ENCODE measurements around the gene IL2RA. TPM values are rescaled to one million over a fixed set of nuclear protein-coding genes. Genes with fewer than 3 reads are reported as not detected.

IL2RA gene
- total and polyA plus RNA-seq, 7 donors: 0.08 to 1.8 (median 0.20) TPM

DNA sequence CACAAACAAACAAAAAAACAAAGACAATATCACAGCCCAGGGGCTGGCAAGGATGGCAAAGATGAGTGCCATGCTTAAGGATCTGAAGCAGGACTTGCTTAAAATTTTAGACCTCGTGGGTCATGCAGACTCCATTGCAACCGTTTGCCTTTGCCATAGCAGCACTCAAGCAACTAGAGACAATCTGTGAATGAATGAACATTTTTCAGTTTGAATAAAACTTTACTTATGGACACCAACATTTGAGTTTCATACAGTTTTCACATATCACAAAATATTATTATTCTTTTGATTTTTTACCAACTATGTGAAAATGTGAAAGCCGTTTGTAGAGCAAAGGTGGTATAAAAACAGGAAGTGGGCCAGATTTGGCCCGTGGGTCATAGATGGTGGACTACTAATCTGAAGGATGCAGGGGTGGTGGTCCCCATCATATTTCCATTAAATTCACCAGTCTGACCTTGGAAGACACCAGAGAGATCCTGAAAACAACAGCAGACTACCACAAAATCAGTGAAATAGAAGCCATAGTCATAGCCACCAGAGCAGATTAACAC lies 18.3 kb upstream of the IL2RA start:
- Histone ChIP-seq H3K27me3 (ENCODE audit: insufficient read depth in 3 of 3, low read length in 2 of 3) (peaks cover 0 to 27% (median 0%) of the 10 kb centered on the region in 3 donors), H3K4me1 (peaks cover 4% of the 10 kb centered on the region), H3K4me3 (no peak overlapping the region), H3K27ac (no peak overlapping the region), H3K36me3 (ENCODE audit: insufficient read depth in 1 of 2, low read depth in 1 of 2) (no peaks in the 10 kb centered on the region), H3K9me3 (no peaks in the 10 kb centered on the region)
- TF ChIP-seq CTCF (IDR thresholded peaks at IDR 0.05): no peak
- intact Hi-C loops (cut with DNase I): loop anchor here in 1 of 2 donors (5.0 kb wide), 1 partner anchor 63 kb away; no protein-coding TSS in a partner anchor
- DNase-seq (no peak), ATAC-seq (no peak)
- 78 to 87% (median 86%) methylated on average over 4 of the region's 4 CpGs for WGBS, 3 donors

DNA sequence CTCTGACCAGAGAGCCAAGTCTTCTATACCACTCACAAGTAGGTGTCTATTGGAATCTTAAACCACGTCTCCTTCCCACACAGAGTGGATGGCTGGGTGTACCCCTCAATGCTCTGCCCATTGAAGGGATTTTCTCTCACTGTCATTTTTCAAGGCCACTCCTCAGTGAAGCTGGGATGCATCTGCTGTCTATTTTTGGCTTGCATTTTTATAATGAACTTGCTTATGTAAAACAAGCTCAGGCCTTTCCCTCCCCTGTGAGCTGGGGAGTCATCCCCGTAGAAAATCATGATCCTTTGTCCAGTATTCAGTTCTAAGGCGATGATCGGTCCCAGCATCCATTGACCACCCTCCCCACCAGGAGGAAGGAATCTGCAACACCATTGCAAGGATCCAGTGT lies 16.9 kb upstream of the IL2RA start:
- 73 to 95% (median 81%) methylated on average over 4 of the region's 4 CpGs for WGBS, 3 donors
- ATAC-seq: no peak
- intact Hi-C loops (cut with DNase I): no loop called here
- Histone ChIP-seq H3K36me3 (ENCODE audit: insufficient read depth in 1 of 2, low read depth in 1 of 2) (no peaks in the 10 kb centered on the region), H3K9me3 (no peaks in the 10 kb centered on the region), H3K4me1 (peaks cover 4% of the 10 kb centered on the region), H3K27me3 (ENCODE audit: insufficient read depth in 3 of 3, low read length in 2 of 3) (peaks cover 0 to 27% (median 0%) of the 10 kb centered on the region in 3 donors), H3K4me3 (no peak overlapping the region), H3K27ac (no peak overlapping the region)
- DNase-seq: no peak
- no peak for TF ChIP-seq CTCF (IDR thresholded peaks at IDR 0.05)

DNA sequence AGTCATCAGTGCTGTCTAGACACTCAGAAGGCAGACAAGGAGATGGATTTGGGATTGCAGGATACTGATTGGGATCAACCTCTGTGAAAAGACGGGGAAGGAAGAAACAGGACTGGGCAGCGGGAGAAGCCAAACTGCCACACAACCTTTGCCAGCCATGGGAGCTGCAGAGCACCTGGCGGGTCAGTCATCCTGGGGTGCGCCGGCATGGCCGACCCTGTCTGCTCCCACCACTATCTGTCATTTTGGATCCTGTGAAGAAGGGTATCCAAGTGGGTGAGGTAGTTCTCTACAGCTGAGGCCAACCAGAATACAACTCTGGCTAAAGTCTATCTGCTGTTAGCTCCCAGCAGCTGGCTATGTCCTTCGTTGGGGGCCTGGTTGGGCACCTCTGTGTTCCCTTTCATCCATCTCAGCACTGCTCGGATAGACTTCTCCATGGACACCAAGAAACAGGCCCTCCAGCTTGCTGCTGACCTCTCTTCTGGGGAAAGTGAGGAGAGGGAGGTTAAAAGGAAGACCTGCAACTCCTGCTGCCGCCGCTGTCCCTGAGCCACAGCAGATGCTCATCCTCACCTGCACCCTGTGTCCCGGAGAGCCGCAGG lies 15.0 kb upstream of the IL2RA start:
- Histone ChIP-seq H3K27ac (no peak overlapping the region), H3K9me3 (no peaks in the 10 kb centered on the region), H3K4me3 (no peak overlapping the region), H3K4me1 (no peaks in the 10 kb centered on the region), H3K27me3 (ENCODE audit: insufficient read depth in 3 of 3, low read length in 2 of 3) (peaks cover 0 to 12% (median 0%) of the 10 kb centered on the region in 3 donors), H3K36me3 (ENCODE audit: insufficient read depth in 1 of 2, low read depth in 1 of 2) (no peaks in the 10 kb centered on the region)
- TF ChIP-seq CTCF (IDR thresholded peaks at IDR 0.05): no peak
- no peak for ATAC-seq
- intact Hi-C loops (cut with DNase I): no loop called here
- 74 to 87% (median 77%) methylated on average over 12 of the region's 12 CpGs for WGBS, 3 donors
- no peak for DNase-seq

GRCh38 chr10:6074489-6075301 lies 12.5 kb upstream of the IL2RA start:
- intact Hi-C loops (cut with DNase I): no loop called here
- H3K36me3 ChIP-seq (ENCODE audit: insufficient read depth in 1 of 2, low read depth in 1 of 2): no peaks in the 10 kb centered on the region
- DNase-seq: no peak

More at GRCh38 chr10:6074489-6075301, 12.5 kb upstream of the IL2RA start:
- no peak for TF ChIP-seq CTCF (IDR thresholded peaks at IDR 0.05)
- no peak for ATAC-seq
- WGBS, 3 donors: 73 to 78% (median 74%) methylated on average over 17 of the region's 17 CpGs
- no peak overlapping the region for H3K4me3 ChIP-seq
- H3K4me1 ChIP-seq: no peaks in the 10 kb centered on the region
- no peaks in the 10 kb centered on the region for H3K9me3 ChIP-seq
- peaks cover 0 to 12% (median 0%) of the 10 kb centered on the region in 3 donors for H3K27me3 ChIP-seq (ENCODE audit: insufficient read depth in 3 of 3, low read length in 2 of 3)
- no peak overlapping the region for H3K27ac ChIP-seq

All from psoas muscle (tissue), 8 donors.